ENCODE data around the gene ASTL.
"Not testable (repeated sequence)": the region's sequence is repeated elsewhere in the genome, so short reads cannot be mapped to it uniquely, and the experiment has no call there.

ASTL gene

GRCh38 chr2:96167407-96168013 lies 29.2 kb upstream of the ASTL start:
- no peak for TF ChIP-seq SUZ12 (IDR thresholded peaks at IDR 0.05; ENCODE audit: extremely low read depth, insufficient read depth, insufficient read length)
- no peak for TF ChIP-seq ZNF274 (IDR thresholded peaks at IDR 0.05; ENCODE audit: low read depth, low read length)
- no peak for TF ChIP-seq YY1 (IDR thresholded peaks at IDR 0.05; ENCODE audit: insufficient read depth, insufficient read length)
- Histone ChIP-seq H3K27me3 (ENCODE audit: insufficient read depth, insufficient read length) (no peaks in the 10 kb centered on the region), H3K9ac (ENCODE audit: insufficient read length, low read depth) (no peak overlapping the region), H3K9me3 (ENCODE audit: insufficient read depth, low read length) (peaks cover 11% of the 10 kb centered on the region), H3K4me3 (ENCODE audit: insufficient read length, low read depth) (no peak overlapping the region), H3K36me3 (ENCODE audit: insufficient read depth, insufficient read length, low read length) (no peaks in the 10 kb centered on the region), H3K4me1 (ENCODE audit: insufficient read depth, insufficient read length) (peaks cover 13% of the 10 kb centered on the region)
- DNase-seq (ENCODE audit: low read depth, low spot score): no peak

- DNase-seq (ENCODE audit: low read depth, low spot score): no peak
- Histone ChIP-seq H3K9ac (ENCODE audit: insufficient read length, low read depth) (peak overlapping the region; percentile 17), H3K36me3 (ENCODE audit: insufficient read depth, insufficient read length, low read length) (no peaks in the 10 kb centered on the region), H3K27me3 (ENCODE audit: insufficient read depth, insufficient read length) (no peaks in the 10 kb centered on the region), H3K4me1 (ENCODE audit: insufficient read depth, insufficient read length) (peaks cover 13% of the 10 kb centered on the region), H3K9me3 (ENCODE audit: insufficient read depth, low read length) (peaks cover 1% of the 10 kb centered on the region; the same call in 1 of the 2 replicates), H3K4me3 (ENCODE audit: insufficient read length, low read depth) (no peak overlapping the region)
- no peak for TF ChIP-seq SUZ12 (IDR thresholded peaks at IDR 0.05; ENCODE audit: extremely low read depth, insufficient read depth, insufficient read length)
- TF ChIP-seq ZNF274 (IDR thresholded peaks at IDR 0.05; ENCODE audit: low read depth, low read length): no peak
- no peak for TF ChIP-seq YY1 (IDR thresholded peaks at IDR 0.05; ENCODE audit: insufficient read depth, insufficient read length)
Observed at GRCh38 chr2:96164459-96165184, 26.3 kb upstream of the ASTL start.

DNA sequence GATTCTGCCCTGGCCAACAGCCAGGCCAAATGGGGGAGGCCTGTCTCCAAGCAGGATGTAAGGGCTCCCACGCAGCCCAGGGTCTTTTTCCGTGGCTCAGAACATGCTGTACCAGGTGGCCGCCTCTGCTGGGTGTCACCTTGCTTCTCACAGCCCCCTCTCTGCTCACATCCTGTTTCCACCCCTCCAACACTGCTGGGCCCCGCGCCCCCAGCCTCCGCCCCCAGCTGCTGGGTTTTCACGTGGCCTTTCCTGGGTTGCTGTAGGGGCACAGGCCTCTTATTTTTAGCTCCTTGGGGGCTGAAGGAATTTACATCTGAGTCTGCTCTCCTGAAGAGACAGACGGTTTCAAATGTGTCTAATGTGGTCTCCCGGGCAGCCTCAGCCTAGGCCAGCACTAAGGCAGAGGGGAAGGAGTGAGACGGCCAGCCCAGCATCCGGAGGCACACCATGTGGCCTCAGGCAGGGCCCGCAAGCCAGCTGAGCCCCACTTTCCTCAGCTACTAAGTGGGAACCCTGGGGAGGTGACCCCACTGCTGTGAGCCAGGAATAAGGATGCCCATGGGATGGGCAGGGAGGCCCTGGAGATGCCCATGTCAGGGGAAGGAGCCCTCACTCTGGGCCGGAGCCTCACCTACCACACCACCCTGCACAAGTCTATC lies 25.6 kb upstream of the ASTL start:
- TF ChIP-seq SUZ12 (IDR thresholded peaks at IDR 0.05; ENCODE audit: extremely low read depth, insufficient read depth, insufficient read length) (no peak), ZNF274 (IDR thresholded peaks at IDR 0.05; ENCODE audit: low read depth, low read length) (no peak), YY1 (IDR thresholded peaks at IDR 0.05; ENCODE audit: insufficient read depth, insufficient read length) (no peak)
- Histone ChIP-seq H3K9me3 (ENCODE audit: insufficient read depth, low read length) (no peaks in the 10 kb centered on the region; the same call in 1 of the 2 replicates), H3K4me1 (ENCODE audit: insufficient read depth, insufficient read length) (peaks cover 13% of the 10 kb centered on the region), H3K9ac (ENCODE audit: insufficient read length, low read depth) (peak overlapping the region; percentile 17), H3K27me3 (ENCODE audit: insufficient read depth, insufficient read length) (no peaks in the 10 kb centered on the region), H3K36me3 (ENCODE audit: insufficient read depth, insufficient read length, low read length) (no peaks in the 10 kb centered on the region), H3K4me3 (ENCODE audit: insufficient read length, low read depth) (no peak overlapping the region)
- DNase-seq (ENCODE audit: low read depth, low spot score): no peak

- no peaks in the 10 kb centered on the region for H3K36me3 ChIP-seq (ENCODE audit: insufficient read depth, insufficient read length, low read length)
- H3K4me3 ChIP-seq (ENCODE audit: insufficient read length, low read depth): no peak overlapping the region
- no peak for TF ChIP-seq ZNF274 (IDR thresholded peaks at IDR 0.05; ENCODE audit: low read depth, low read length)
- no peak for TF ChIP-seq SUZ12 (IDR thresholded peaks at IDR 0.05; ENCODE audit: extremely low read depth, insufficient read depth, insufficient read length)
- no peak for TF ChIP-seq YY1 (IDR thresholded peaks at IDR 0.05; ENCODE audit: insufficient read depth, insufficient read length)
- H3K9ac ChIP-seq (ENCODE audit: insufficient read length, low read depth): no peak overlapping the region
- H3K9me3 ChIP-seq (ENCODE audit: insufficient read depth, low read length): no peaks in the 10 kb centered on the region; the same call in 1 of the 2 replicates
- H3K4me1 ChIP-seq (ENCODE audit: insufficient read depth, insufficient read length): peaks cover 18% of the 10 kb centered on the region
- no peaks in the 10 kb centered on the region for H3K27me3 ChIP-seq (ENCODE audit: insufficient read depth, insufficient read length)
- no peak for DNase-seq (ENCODE audit: low read depth, low spot score)
Observed at GRCh38 chr2:96163415-96163767, 25.1 kb upstream of the ASTL start.

GRCh38 chr2:96161898-96162297 lies 23.6 kb upstream of the ASTL start:
- peaks cover 26% of the 10 kb centered on the region for H3K4me1 ChIP-seq (ENCODE audit: insufficient read depth, insufficient read length)
- DNase-seq (ENCODE audit: low read depth, low spot score): no peak
- no peak overlapping the region for H3K4me3 ChIP-seq (ENCODE audit: insufficient read length, low read depth)
- no peaks in the 10 kb centered on the region for H3K27me3 ChIP-seq (ENCODE audit: insufficient read depth, insufficient read length)
- no peak overlapping the region for H3K9ac ChIP-seq (ENCODE audit: insufficient read length, low read depth)
- H3K9me3 ChIP-seq (ENCODE audit: insufficient read depth, low read length): no peaks in the 10 kb centered on the region; the same call in 1 of the 2 replicates
- no peaks in the 10 kb centered on the region for H3K36me3 ChIP-seq (ENCODE audit: insufficient read depth, insufficient read length, low read length)
- TF ChIP-seq ZNF274 (IDR thresholded peaks at IDR 0.05; ENCODE audit: low read depth, low read length) (no peak), SUZ12 (IDR thresholded peaks at IDR 0.05; ENCODE audit: extremely low read depth, insufficient read depth, insufficient read length) (no peak), YY1 (IDR thresholded peaks at IDR 0.05; ENCODE audit: insufficient read depth, insufficient read length) (no peak)

- H3K4me3 ChIP-seq (ENCODE audit: insufficient read length, low read depth); DNase-seq (ENCODE audit: low read depth, low spot score); H3K36me3 ChIP-seq (ENCODE audit: insufficient read depth, insufficient read length, low read length); H3K27me3 ChIP-seq (ENCODE audit: insufficient read depth, insufficient read length); H3K9me3 ChIP-seq (ENCODE audit: insufficient read depth, low read length); H3K9ac ChIP-seq (ENCODE audit: insufficient read length, low read depth): not testable (repeated sequence)
- H3K4me1 ChIP-seq (ENCODE audit: insufficient read depth, insufficient read length): peaks cover 26% of the 10 kb centered on the region
Observed at GRCh38 chr2:96160366-96160765, 22.1 kb upstream of the ASTL start.

GRCh38 chr2:96159084-96159830 lies 21.0 kb upstream of the ASTL start:
- H3K9ac ChIP-seq (ENCODE audit: insufficient read length, low read depth): no peak overlapping the region
- no peaks in the 10 kb centered on the region; the same call in 1 of the 2 replicates for H3K9me3 ChIP-seq (ENCODE audit: insufficient read depth, low read length)
- no peaks in the 10 kb centered on the region for H3K27me3 ChIP-seq (ENCODE audit: insufficient read depth, insufficient read length)
- TF ChIP-seq ZNF274 (IDR thresholded peaks at IDR 0.05; ENCODE audit: low read depth, low read length) (no peak), SUZ12 (IDR thresholded peaks at IDR 0.05; ENCODE audit: extremely low read depth, insufficient read depth, insufficient read length) (no peak), YY1 (IDR thresholded peaks at IDR 0.05; ENCODE audit: insufficient read depth, insufficient read length) (no peak)
- no peak overlapping the region for H3K4me3 ChIP-seq (ENCODE audit: insufficient read length, low read depth)
- H3K4me1 ChIP-seq (ENCODE audit: insufficient read depth, insufficient read length): peaks cover 21% of the 10 kb centered on the region
- no peak for DNase-seq (ENCODE audit: low read depth, low spot score)
- H3K36me3 ChIP-seq (ENCODE audit: insufficient read depth, insufficient read length, low read length): no peaks in the 10 kb centered on the region

All from NT2/D1 (cell line).